HG02588 (cell line): ENCODE measurements around the gene THSD4.

Experiments
- ATAC-seq: cut with Tn5 transposase; IDR thresholded peaks from one replicate; pipeline ENCODE4 v1.9.1; 2021; ENCODE audit warnings: mild to moderate bottlenecking, moderate library complexity; ENCODE audit not compliant: unreplicated experiment

THSD4 gene

DNA sequence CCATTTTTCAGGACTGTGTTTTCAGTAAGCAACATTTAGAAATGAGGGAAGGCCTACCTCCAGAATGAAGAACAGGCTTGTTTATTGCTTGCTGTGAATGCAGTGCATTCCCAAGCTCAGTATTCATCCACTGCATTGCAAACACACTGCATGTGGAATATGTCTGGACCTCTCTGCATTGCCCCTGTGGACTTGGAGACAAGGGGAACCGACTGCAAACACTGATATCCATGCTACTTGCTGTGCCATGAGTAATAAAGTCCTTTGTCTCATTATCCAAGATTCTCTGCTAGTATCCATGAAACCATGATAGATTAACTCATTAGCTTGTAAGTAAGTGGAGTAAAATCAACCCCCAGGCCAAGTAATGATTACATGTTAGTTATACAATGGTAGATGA, 393.9 kb downstream of the THSD4 start:
- ATAC-seq = no peak

DNA sequence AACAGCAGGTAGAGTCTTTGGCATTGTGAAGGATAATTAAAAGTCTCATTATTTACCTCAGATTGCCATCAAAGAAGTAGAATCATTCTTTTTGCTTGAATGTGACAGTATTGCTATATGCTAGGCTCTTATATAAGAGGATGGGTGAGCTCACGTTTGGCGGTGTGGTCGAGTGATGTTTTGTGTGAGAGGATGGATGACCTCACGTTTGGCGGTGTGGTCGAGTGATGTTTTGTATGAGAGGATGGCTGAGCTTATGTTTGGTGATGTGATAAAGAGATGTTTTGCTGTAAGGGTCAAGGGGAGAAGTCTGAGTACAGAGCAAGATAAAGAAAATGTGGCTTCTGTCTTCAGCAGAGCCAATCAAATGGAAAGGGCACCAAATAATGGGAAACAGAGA, 395.5 kb downstream of the THSD4 start:
- ATAC-seq = no peak

DNA sequence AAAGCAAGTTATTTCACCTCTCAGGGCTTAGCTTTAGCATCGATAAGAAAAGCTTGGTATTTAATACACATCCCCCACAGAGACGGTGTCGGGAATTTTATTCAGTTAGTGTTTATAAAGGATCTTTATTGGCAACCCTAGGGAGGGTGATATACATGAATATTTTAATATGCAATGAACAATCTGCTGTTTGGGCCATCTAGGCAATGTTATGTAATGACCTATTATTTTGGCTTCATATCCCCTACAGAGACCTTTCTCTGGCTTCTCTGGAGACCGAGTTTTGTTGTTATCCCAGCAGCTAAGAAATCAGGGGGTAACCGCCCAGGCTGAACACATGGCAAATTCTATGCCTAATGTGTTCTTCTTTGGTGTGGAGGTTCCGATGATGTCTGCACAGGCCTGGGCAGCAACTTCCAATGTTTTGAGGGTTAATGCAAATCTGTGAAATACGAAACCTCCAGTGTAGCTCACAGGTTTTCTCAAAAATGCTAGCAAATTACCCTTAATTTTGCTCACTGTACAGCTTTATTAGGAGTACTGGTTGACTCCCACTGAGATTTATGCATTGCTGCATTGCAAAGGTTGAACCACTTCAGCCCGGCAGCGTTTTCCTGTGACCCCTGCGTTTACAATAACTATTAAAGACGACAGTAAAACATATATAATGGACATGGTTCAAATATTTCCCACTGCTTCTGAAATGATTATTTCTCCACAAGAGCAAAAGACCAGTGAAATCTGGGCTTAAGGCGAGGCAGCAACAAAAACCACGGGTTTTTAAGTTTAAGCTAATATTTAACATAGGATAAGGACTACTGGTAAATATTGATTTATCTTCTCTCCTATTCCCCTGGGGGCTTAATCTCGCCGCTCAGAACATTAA, 396.8 kb downstream of the THSD4 start:
- ATAC-seq = no peak

DNA sequence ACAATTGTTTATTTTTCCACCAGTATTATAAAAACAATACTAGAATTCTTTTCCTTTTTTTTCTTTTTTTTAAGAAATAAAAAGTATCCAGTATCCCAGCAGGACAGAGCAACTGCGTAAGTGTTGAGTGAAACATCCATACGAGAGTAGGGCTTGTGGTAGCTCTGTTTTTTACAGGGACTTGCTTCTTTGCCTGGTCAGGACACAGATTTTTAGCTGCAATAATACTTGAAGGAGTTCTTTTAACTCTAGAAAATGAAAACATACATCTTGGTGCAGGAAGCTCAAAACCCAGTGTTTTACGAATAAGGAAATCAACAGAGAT, 397.4 kb downstream of the THSD4 start:
- ATAC-seq = no peak

DNA sequence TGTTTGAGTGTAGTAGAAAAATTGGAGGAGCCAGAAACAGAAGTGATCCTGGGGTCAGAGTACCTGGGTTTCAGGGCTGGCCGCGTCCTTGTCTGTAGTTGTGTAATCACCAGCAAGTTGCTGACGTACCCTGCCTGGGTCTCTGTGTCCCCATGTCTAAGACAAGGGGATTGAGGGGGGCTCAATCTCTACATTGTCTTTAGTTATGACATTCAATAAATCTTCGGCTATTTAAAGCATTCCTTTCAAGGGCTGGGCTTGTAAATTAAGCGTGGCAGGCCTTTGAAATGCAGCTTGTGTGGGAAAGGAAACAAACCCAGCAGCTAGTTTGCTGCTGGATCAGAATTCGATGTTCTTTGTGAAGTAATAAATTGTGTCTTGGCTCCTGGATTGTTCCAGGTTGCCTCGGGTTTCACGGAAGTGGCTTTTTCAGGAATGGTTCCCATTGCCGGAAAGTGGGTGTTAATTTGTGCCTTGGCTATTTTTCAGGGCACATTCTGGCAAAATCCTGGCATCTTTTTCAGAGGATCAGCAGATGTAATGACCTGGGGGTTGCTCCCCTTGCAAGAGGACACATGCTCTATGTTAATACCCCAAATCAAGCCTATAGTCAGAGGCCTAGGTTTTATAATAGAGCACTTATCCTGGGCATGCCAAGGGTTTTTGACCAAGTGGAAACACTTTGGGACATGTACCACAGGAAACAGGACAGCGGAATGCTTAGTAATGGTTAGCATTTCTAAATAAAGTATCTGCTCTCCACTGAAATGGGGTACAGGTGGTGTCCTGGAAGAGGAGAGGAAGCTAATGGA, 400.3 kb downstream of the THSD4 start:
- no peak for ATAC-seq

DNA sequence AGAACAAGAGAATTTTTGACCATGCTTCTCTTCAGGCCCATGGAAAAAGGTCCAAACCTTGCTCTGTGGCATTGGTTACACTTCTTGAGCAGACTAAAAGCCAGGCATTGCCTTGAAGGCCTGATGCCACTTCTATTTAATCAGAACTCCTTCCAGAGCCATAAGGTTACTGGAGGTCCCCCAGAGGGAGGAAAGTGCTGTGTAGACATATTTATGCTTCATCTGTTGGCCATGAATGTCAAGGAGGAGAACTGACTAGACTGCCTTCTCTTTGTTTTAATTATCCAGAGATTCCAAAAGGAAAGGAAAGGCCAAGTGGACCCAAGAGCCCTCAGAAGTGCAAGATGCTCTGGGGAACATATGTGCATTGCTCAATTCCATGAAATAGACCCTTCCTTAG, 402.5 kb downstream of the THSD4 start:
- no peak for ATAC-seq

DNA sequence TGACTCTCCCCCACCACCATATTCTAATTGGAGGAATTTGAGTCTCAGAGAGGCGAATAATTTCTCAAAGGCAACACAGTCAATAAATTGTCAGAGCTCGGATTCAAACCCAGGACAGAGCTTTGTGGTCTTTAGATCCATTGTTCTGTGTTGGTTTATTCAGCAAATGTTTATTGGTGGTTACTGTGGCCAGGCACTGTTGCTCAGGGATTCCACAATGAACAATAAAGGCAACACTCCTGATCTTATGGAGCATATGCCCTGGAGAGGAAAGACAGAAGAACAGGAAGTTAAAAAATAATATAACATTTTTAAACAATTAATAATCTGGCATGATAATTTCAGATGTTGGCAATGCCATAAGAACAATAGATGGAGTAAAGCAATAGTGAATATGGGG, 403.4 kb downstream of the THSD4 start:
- no peak for ATAC-seq

DNA sequence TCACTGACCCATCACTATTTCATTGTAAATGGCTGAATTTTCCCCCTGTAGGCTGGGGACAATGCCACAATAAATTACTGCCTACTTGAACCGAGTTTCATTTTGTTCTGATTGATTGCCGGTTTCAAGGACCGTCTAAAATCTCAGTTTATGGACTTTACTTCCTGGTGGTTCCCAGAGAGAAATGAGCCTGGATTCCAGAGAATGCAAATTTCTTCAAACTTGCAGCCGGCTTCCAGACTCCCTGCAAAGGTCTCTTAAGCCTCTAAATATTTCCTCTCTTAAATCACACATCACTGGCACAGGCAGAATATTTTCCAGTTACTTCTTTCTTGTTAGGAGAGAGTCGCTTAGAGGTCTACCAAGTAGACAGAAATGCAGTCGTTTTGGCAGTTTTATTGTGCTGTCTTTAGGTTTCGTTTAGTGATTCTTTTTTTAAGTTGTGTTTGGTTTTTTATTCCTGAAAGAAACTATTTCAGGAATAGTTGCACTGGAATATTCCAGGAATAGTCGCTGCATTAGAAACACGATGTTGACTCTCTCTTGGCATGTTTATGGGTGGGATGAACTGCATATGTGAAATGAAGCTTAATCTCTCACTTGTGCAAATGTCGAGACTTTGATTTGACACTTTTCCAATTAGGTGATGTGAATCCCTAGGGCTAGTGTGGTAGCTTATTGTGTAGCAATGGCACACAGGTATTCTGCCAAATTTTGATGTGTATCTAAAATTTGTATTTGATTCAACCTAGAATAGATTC, 411.0 kb downstream of the THSD4 start:
- ATAC-seq = no peak

DNA sequence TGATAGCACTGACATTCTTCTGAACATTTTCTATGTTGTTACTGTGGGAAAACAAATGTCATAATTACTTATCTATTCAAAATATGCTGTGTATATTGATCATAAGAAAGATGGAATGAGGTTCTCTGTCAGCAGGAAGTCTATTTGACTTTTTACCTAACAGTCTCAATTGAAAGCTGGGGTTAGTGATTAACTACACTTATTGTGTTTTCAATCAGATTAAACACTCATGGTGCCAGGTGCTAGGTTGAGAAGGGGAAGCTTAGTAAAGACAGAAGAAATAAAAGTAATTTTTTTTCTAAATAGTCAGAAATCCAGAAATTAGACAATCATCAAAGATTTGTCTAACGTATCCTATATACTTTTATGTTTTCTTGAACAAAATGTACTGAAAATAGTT, 414.1 kb downstream of the THSD4 start:
- no peak for ATAC-seq

DNA sequence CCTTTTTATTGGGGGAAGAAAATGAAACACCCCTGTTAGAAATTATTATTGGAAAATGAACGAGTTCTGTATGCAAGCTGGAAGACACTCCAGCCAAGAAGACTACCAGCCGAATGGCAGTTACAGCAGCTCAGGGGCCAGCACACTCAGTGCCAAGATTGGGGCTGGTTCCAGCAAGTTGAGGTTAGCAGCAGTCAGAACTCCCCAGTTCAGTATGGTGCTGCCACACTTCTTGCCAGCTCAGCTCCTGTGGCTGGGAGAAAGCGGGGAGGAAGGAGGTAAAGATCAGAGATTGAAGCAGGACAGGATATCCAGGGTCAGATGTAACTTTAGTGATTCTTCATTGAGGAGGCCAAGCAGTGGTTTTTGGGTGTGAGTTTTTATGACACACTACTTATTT, 414.8 kb downstream of the THSD4 start:
- no peak for ATAC-seq

DNA sequence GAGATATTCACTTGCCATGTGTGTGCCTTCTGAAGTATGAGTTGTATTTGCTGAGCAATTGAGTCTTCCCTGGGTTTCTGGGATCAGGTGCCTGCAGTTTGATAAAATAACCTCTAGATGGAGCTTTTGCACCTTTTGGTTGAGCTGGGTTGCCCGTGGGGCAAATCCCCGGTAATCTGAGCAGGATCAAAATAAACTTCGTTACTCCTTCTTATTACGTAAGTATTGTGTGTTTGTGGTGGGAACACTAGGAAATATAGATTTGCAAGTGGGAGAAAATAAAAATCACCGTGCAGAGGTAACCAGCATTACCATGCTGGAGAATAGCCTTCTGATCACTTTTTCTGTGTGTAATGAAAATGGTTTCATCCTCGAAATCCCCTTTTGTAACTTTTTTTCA, 417.7 kb downstream of the THSD4 start:
- ATAC-seq = no peak

DNA sequence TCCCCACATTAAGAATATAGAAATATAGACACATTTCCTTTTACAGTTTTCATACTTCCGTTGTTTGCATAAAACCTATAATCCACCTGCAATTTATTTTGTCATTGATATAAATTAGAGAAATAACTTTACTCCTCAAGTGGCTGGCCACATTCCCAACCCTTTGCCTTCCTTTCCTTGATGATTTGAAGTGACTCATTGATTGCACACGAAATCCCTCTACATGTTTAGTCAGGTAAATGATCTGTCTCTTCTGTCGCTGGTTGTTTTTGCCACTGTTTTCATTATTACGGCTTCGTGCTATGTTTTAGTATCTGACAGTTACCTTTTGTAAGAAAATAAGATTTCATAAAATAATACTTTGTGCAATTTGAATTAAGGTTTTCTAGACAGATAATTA, 422.9 kb downstream of the THSD4 start:
- ATAC-seq = no peak

DNA sequence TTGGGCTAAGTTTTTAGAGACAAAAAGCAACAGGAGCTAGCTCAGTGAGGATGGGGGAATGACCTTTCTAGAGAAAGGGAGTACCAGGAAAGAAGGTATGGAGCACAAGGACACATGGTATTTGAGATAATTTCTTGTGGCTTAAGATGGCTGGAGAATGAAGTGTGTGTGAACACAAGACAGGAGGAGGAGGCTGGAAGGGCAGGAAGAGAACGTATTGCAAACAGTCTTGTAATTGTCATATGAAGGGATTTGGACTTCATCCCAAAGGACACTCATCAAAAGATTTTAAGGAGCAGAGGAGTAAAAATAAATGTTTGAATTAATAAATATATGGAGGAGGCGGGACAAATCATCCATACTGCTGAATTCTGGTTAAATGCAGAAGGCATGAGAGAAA, 426.5 kb downstream of the THSD4 start:
- no peak for ATAC-seq

DNA sequence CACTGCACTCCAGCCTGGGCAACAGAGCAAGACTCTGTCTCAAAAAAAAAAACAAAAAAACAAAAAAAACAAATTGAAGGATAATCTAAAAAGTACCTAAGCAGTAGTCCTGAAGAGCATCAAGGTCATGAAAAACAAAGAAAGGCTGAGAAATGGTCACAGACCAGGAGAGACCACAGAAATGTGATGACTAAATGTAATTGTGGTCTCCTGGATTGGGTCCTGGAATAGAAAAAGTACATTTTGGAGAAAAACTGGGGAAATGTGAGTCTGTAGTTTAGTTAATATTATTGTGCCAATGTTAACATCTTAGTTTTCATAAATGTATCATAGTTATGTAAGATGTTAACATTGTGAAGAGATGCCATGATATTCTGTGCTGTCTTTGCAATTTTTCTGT, 427.6 kb downstream of the THSD4 start:
- no peak for ATAC-seq

DNA sequence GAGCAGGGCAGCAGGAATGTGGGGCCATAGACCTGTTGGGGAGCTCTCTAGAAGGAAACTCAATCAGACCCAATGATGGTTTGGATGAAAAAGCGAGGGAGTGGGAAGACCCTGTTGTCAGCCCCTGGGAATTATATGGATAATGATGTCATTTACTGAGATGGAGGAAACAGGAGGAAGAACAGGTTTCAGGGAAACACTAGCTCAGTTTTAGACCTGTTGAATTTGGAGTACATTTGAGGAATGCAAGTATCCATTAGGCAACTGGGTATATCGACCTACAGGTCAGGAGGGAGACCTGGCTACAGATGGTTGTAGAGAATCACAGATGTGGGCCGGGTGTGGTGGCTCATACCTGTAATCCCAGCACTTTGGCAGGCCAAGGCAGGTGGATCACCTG, 428.1 kb downstream of the THSD4 start:
- ATAC-seq = no peak

DNA sequence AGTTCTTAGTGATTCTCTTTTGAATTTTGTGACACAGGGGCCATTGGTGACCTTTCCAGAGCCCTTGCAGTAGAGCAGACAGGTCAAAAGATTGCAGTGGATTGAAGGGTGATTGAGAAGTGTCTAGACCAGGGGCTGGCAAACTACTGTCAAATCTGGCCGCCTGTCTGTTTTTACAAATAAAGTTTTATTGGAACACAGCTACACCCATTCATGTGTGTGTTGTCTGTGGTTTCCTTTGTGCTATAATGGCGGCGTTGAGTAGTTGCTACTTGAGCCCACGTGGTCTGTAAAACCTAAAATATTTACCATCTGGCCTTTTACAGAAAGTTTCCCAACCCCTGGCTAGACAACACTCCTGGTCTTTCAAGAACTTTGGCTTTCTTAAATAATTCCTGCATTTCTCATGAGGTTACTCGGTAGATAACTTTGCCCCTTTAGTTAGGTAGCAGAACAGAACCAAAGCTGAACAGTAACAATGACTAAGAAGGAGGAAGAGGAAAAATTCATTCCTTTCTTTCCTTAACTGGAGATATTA, 430.0 kb downstream of the THSD4 start:
- no peak for ATAC-seq

DNA sequence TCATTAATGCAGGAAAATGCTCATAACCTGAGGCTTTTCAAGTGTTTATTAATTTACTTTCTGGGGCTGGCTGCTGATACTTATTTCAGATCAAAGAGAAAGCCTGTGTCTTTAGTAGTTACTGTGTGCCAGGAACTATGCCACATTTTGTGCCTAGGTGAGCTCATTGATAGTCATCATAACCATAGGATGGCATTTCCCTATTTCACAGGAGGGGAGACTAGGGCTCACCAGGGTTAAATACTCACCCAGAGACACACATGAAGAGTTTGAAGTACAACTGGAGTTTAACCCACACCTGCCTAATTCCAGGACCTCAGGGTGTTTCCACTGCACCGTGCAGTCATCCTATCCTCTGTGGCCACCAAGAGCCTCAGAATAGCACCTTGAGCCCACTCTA, 430.7 kb downstream of the THSD4 start:
- no peak for ATAC-seq

DNA sequence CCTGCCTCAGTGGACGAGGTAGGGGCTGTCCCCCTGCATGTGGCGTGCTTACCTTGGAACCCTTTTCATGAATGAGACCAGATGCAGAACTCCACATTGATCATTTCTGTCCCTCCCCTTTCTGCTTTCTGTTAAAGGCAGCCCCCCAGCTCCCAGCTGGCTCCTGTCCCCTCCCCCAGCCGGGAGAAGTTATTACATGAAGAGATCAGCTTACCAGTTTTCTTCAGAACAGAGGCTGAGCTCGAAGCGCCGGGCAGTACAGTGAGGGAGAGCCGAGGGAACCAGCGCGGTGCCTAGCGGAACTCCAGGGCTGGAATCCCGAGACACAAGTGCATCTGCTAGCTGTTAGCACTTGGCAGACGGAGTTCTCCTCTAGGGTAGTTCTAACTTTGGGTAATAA, 431.7 kb downstream of the THSD4 start:
- no peak for ATAC-seq

DNA sequence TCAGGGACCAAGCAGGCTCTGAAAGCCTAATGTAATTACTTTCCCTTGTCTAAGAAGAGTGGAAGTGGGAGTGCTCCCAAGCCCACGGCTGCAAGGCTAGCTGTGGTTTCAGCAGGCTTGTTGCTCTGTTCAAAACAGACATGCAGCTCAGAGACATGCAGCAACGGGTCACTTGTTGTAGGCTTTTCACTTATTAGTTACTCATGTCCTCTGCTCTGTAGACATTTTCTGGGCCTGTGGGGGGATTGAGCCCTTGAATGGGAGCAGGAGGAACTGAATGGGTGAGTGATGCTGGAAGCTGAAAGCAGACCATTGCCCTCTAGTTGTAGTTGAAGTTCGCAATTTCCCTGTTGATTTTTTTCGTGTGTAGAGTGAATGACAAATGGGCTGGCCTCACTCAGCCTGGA, 433.1 kb downstream of the THSD4 start:
- no peak for ATAC-seq

DNA sequence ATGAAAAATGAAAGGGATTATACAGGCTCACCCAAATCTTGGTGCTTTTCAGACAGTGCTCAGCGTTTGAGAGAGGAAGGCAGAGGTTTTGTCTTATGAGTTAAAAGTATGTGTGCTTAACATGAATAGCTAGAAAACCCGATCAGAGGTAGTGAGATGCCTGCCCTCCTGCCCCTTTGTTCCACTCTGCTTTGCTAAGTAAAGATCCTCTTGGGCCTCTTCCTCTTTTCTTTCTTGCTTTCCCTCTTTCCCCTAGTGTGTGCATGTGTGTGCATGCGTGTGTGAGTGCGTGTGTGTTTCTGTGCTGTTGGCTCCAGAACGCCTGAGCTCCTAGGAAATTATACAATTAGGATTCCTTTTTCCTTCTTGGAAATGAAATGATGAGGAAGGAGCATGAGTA, 433.8 kb downstream of the THSD4 start:
- no peak for ATAC-seq

DNA sequence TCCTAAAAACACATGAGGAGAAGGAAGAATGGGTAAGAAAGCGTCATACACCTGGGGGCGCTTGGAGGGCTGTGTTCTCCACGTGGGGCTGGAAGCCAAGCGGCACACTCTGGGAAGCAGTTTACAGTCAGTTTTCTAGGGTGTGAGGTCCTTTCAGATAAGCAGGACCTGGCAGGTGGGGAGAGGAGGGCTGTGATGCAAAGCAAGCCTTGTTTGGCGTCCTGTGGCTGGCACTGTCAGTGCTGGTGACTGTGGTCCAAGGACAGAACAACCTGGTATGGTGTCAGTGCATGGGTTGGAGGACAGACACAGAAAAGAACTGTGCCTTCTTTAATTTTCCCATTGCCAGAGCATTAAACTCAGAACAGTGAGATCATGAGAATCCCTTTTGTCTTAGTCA, 434.4 kb downstream of the THSD4 start:
- no peak for ATAC-seq
